Vagina (tissue), 2 donors: ENCODE results near the gene ABTB2.

Source experiments
- POLR2A ChIP-seq, 2 donors: fragments of 450-650 bp; IDR thresholded peaks; one replicate each; pipeline ENCODE4 v1.6.1; 2017; ENCODE audit warnings: antibody characterized with exemption in 2 of 2, mild to moderate bottlenecking in 2 of 2, moderate library complexity in 2 of 2
- TF ChIP-seq, protein P1 (sequence below), 3 experiments: fragments of 450-650 bp in 2 of 3; fragments of 200-600 bp in 1 of 3; sonication (generic) in 1 of 3; IDR thresholded peaks; one replicate each; pipeline ENCODE4 v1.5.1; 2017 to 2019; ENCODE audit warnings: antibody characterized with exemption in 3 of 3, mild to moderate bottlenecking in 2 of 3, moderate library complexity in 2 of 3

DNA sequence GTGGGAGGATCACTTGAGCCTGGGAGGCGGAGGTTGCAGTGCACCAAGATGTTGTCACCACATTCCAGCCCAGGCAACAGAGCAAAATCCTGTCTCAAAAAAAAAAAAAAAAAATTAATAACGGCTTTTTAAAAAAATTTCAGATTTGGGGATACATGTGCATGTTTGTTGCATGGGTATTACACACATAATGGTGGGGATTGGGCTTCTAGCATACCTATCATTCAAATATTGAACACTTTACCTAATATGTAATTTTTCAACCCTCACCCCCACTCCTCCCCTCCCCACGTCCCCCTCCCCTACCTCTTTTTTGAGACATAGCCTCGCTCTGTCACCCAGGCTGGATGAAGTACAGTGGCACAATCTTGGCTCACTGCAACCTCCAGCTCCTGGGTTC, 40.1 kb downstream of the ABTB2 start:
- TF ChIP-seq, protein P1, sequence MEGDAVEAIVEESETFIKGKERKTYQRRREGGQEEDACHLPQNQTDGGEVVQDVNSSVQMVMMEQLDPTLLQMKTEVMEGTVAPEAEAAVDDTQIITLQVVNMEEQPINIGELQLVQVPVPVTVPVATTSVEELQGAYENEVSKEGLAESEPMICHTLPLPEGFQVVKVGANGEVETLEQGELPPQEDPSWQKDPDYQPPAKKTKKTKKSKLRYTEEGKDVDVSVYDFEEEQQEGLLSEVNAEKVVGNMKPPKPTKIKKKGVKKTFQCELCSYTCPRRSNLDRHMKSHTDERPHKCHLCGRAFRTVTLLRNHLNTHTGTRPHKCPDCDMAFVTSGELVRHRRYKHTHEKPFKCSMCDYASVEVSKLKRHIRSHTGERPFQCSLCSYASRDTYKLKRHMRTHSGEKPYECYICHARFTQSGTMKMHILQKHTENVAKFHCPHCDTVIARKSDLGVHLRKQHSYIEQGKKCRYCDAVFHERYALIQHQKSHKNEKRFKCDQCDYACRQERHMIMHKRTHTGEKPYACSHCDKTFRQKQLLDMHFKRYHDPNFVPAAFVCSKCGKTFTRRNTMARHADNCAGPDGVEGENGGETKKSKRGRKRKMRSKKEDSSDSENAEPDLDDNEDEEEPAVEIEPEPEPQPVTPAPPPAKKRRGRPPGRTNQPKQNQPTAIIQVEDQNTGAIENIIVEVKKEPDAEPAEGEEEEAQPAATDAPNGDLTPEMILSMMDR (IDR thresholded peaks at IDR 0.05), result no peak
- TF ChIP-seq POLR2A (IDR thresholded peaks at IDR 0.05), result no peak
